NB4 (cell line): ENCODE data around the gene TTLL5.
"Not testable (repeated sequence)": the region's sequence is repeated elsewhere in the genome, so short reads cannot be mapped to it uniquely, and the experiment has no call there.

Experiments used
- CTCF ChIP-seq: IDR thresholded peaks from one replicate; pipeline ENCODE4 v1.5.1; 2012; ENCODE audit warnings: low read depth, low read length
- POLR2A ChIP-seq: IDR thresholded peaks from 2 replicates; pipeline ENCODE4 v1.6.1; 2011; ENCODE audit warnings: mild to moderate bottlenecking; ENCODE audit not compliant: insufficient read length; ENCODE audit errors: extremely low read depth
- TF ChIP-seq, protein P1 (sequence below): IDR thresholded peaks from 2 replicates; pipeline ENCODE4 v1.6.1; 2011; ENCODE audit warnings: low read depth, low read length

GRCh38 chr14:75920421-75920820, 259.4 kb downstream of the TTLL5 start:
- not testable (repeated sequence) for TF ChIP-seq POLR2A, CTCF
- TF ChIP-seq, protein P1, sequence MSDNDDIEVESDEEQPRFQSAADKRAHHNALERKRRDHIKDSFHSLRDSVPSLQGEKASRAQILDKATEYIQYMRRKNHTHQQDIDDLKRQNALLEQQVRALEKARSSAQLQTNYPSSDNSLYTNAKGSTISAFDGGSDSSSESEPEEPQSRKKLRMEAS = not testable (repeated sequence)
